ENCODE measurements around the gene MACIR. TPM values are rescaled to one million over a fixed set of nuclear protein-coding genes. Genes with fewer than 3 reads are reported as not detected.

MACIR gene
- total RNA-seq, 4 donors from 2014 or later, result 4.1 to 42.7 (median 24.1) TPM

DNA sequence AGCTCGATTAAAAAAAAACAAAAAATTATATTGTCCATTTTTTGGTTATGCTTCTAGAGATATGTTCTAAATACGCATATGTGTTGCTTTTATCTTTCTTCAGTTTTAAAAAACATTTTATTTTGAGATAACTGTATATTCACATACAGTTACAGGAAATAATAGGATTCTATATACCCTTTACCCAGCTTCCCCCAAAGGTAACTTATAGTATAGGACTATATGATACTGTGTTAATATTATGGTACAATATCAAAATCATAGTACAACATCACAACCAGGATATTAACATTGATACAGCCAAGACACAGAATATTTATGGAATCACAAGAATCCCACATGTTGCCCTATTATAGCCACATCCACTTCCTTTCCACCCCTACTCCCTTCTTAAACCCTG lies 9.5 kb upstream of the MACIR start:
- TF ChIP-seq POLR2A (IDR thresholded peaks at IDR 0.05), result no peak
- TF ChIP-seq CTCF (IDR thresholded peaks at IDR 0.05), result no peak
- Histone ChIP-seq H3K27ac (no peak overlapping the region), H3K4me1 (no peaks in the 10 kb centered on the region), H3K4me3 (no peak overlapping the region), H3K27me3 (no peaks in the 10 kb centered on the region), H3K36me3 (no peaks in the 10 kb centered on the region), H3K9me3 (no peaks in the 10 kb centered on the region)
- no peak for DNase-seq

- Histone ChIP-seq H3K4me1 (peaks cover 0 to 11% (median 0%) of the 10 kb centered on the region in 4 donors), H3K9me3 (no peaks in the 10 kb centered on the region), H3K27ac (no peak overlapping the region), H3K27me3 (no peaks in the 10 kb centered on the region), H3K36me3 (no peaks in the 10 kb centered on the region), H3K4me3 (no peak overlapping the region)
- no peak for DNase-seq
- TF ChIP-seq POLR2A (IDR thresholded peaks at IDR 0.05), result no peak
- TF ChIP-seq CTCF (IDR thresholded peaks at IDR 0.05), result no peak
These were observed 3.6 kb upstream of the MACIR start for GRCh38 chr5:103254921-103255320.

GRCh38 chr5:103255691-103256090 lies 2.9 kb upstream of the MACIR start:
- H3K4me1 ChIP-seq, result peaks cover 0 to 11% (median 0%) of the 10 kb centered on the region in 4 donors
- no peak overlapping the region for H3K4me3 ChIP-seq
- H3K27ac ChIP-seq, result peak overlapping the region in 2 of 4 donors; percentile 63 to 93
- H3K36me3 ChIP-seq, result no peaks in the 10 kb centered on the region
- peak in 2 of 3 donors; percentile 60 to 64 for DNase-seq
- TF ChIP-seq CTCF (IDR thresholded peaks at IDR 0.05), result no peak
- TF ChIP-seq POLR2A (IDR thresholded peaks at IDR 0.05), result peak in 1 of 2 donors; percentile 22
- H3K27me3 ChIP-seq, result no peaks in the 10 kb centered on the region
- no peaks in the 10 kb centered on the region for H3K9me3 ChIP-seq

DNA sequence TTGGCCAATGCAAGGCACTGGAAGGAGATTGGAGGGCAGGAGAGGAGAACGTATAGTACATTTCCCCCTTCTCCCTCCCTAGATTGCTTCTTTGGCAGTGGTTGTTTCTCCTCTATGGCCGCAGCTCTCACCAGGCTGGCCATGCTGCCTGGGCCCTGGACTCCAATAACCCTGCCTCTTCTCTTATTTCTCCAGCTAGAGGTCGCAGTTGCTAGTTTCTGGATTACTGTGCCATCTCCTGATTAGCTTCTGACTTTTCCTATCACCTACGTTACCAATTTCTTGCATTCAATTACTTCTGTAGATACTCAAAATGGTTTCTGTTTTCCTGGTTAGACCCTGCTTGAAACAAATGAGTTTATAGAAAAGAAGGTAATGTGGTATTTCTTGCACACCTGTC lies 2.4 kb upstream of the MACIR start:
- H3K4me3 ChIP-seq, result no peak overlapping the region
- DNase-seq, result no peak
- H3K27me3 ChIP-seq, result no peaks in the 10 kb centered on the region
- H3K27ac ChIP-seq, result peak overlapping the region in 2 of 4 donors; percentile 63 to 93
- peaks cover 0 to 11% (median 0%) of the 10 kb centered on the region in 4 donors for H3K4me1 ChIP-seq
- no peaks in the 10 kb centered on the region for H3K36me3 ChIP-seq
- no peaks in the 10 kb centered on the region for H3K9me3 ChIP-seq
- TF ChIP-seq CTCF (IDR thresholded peaks at IDR 0.05) (no peak), POLR2A (IDR thresholded peaks at IDR 0.05) (no peak)

DNA sequence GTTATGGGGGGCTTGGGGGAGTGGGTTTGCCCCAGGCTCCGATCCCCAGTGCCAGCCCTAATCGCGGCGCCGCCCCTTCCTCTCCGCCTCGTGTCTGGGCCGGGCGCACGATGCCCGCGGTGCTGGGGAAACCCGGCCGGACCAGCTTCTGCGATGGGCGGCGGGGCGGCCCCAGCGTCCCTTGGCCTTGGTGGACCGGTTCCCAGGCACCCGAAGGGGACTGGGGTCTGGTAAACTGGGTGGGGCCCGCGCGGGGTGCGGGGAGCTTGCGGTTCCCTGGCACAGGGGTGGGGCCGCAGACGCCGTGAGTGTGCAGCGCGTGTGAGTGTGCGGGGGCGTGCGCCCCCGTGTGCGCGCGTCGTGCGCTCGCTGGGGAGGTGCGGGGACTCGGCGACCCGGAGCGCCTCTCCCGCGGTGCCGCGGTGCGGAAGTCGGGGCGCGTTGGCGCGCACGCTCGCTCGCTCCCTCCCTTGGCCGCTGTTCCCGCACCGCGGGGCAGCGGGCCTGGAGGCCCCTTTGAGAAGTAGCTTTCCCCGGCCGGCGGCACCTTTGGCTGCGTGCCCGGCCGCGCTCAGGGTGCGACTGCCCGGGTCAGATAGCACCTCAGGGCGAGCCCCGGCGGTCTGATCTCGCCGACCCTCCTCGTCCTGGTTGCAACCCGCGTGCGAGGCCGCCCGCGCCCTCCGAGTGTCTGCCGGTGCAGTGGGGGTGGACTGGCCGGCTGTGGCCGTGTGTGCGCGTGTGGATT lies 568 bp downstream of the MACIR start:
- H3K36me3 ChIP-seq, result no peaks in the 10 kb centered on the region
- H3K4me3 ChIP-seq, result peak overlapping the region; percentile 87 to 94 (median 92)
- H3K9me3 ChIP-seq, result no peaks in the 10 kb centered on the region
- peak in 1 of 6 experiments; percentile 25 for TF ChIP-seq CTCF (IDR thresholded peaks at IDR 0.05)
- TF ChIP-seq POLR2A (IDR thresholded peaks at IDR 0.05), result peak in 1 of 2 donors; percentile 26
- peak; percentile 38 to 83 (median 75) for DNase-seq
- no peaks in the 10 kb centered on the region for H3K27me3 ChIP-seq
- H3K27ac ChIP-seq, result peak overlapping the region; percentile 79 to 97 (median 91)
- H3K4me1 ChIP-seq, result peaks cover 0 to 16% (median 2%) of the 10 kb centered on the region in 4 donors
